Measurements from ENCODE around the gene MOK.

DNA sequence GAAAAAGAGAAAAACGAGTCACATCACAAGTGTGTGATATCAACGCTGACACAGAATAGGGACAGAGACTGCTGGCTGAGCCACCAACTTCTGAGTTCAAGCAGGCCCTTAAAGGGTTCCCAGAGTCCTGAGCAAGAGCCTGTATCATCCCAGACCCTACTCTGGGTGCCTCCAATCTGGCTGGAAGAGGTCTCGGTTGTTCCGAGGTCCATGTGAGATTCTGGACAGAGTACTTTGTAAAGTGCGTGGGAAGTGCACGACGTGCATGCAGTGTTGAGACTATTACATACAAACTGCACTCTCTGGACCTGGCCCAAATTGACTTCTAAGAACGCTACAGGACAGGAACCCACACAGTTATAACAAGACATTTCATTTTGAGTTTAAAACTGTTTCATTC, 40.6 kb downstream of the MOK start:
- TF ChIP-seq, protein P1, sequence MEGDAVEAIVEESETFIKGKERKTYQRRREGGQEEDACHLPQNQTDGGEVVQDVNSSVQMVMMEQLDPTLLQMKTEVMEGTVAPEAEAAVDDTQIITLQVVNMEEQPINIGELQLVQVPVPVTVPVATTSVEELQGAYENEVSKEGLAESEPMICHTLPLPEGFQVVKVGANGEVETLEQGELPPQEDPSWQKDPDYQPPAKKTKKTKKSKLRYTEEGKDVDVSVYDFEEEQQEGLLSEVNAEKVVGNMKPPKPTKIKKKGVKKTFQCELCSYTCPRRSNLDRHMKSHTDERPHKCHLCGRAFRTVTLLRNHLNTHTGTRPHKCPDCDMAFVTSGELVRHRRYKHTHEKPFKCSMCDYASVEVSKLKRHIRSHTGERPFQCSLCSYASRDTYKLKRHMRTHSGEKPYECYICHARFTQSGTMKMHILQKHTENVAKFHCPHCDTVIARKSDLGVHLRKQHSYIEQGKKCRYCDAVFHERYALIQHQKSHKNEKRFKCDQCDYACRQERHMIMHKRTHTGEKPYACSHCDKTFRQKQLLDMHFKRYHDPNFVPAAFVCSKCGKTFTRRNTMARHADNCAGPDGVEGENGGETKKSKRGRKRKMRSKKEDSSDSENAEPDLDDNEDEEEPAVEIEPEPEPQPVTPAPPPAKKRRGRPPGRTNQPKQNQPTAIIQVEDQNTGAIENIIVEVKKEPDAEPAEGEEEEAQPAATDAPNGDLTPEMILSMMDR (conservative IDR thresholded peaks at IDR 0.05 in 1 of 2, IDR thresholded peaks at IDR 0.05 in 1 of 2; ENCODE audit: extremely low read depth in 1 of 2, insufficient read depth in 1 of 2, low read depth in 1 of 2, low read length in 2 of 2) = no peak
- TF ChIP-seq EZH2 (IDR thresholded peaks at IDR 0.05; ENCODE audit: borderline replicate concordance, low read length) = no peak

All from mammary epithelial cell (primary cell).